CD4-positive, alpha-beta memory T cell (primary cell): ENCODE data around the gene LRRC28. TPM values are rescaled to one million over a fixed set of nuclear protein-coding genes. Genes with fewer than 3 reads are reported as not detected.

Experiments
- CTCF ChIA-PET: fragments of 350-600 bp; sonication (Branson Sonifier 250); formaldehyde crosslinking; loops from one replicate; lab custom pipeline; 2021; ENCODE audit warnings: inconsistent platforms; ENCODE audit not compliant: partially characterized antibody; lab: Charles Lee
- POLR2A ChIA-PET: fragments of 350-600 bp; sonication (Branson Sonifier 250); formaldehyde crosslinking; loops from one replicate; lab custom pipeline; 2021; ENCODE audit not compliant: partially characterized antibody; lab: Charles Lee
- DNase-seq, 5 donors: peaks; one replicate each; pipeline versions ENCODE4 v3.0.0 to v3.0.0-alpha.2; 2020 to 2022; ENCODE audit warnings: mixed read lengths in 1 of 5
- H3K27ac ChIP-seq: one replicate; pipeline ENCODE4 v1.7.0; 2013; ENCODE audit warnings: low read depth, low read length
- H3K27me3 ChIP-seq: 2 replicates; pipeline ENCODE4 v1.7.0; 2013; ENCODE audit warnings: mild to moderate bottlenecking, low read length, moderate library complexity; ENCODE audit not compliant: insufficient read depth
- H3K36me3 ChIP-seq: 2 replicates; pipeline ENCODE4 v1.7.0; 2013; ENCODE audit warnings: mild to moderate bottlenecking, low read length, moderate library complexity; ENCODE audit not compliant: insufficient read depth
- H3K4me1 ChIP-seq: 2 replicates; pipeline ENCODE4 v1.7.0; 2013; ENCODE audit warnings: mild to moderate bottlenecking, low read length, moderate library complexity; ENCODE audit not compliant: insufficient read depth
- H3K4me3 ChIP-seq, 2 donors: one replicate each; pipeline ENCODE4 v1.7.0; 2013; ENCODE audit warnings: low read length in 2 of 2, mild to moderate bottlenecking in 1 of 2
- H3K9me3 ChIP-seq, 2 donors: one replicate each; pipeline ENCODE4 v1.7.0; 2013; ENCODE audit warnings: low read length in 2 of 2, control low read depth in 1 of 2; ENCODE audit not compliant: control insufficient read depth in 1 of 2
- H3K27ac Mint-ChIP-seq, 7 donors: one replicate each; pipeline ENCODE4 v1.8.0; 2020 to 2021; ENCODE audit warnings: mixed read lengths in 7 of 7, mild to moderate bottlenecking in 6 of 7, inconsistent platforms in 3 of 7, moderate library complexity in 3 of 7
- H3K27me3 Mint-ChIP-seq, 2 donors: one replicate each; pipeline ENCODE4 v1.8.0; 2020 to 2021; ENCODE audit warnings: mixed read lengths in 2 of 2
- H3K36me3 Mint-ChIP-seq, 2 donors: one replicate each; pipeline ENCODE4 v1.8.0; 2020 to 2021; ENCODE audit warnings: mixed read lengths in 2 of 2, inconsistent platforms in 1 of 2, mild to moderate bottlenecking in 1 of 2
- H3K4me1 Mint-ChIP-seq, 4 donors: one replicate each; pipeline ENCODE4 v1.8.0; 2020 to 2021; ENCODE audit warnings: mixed read lengths in 4 of 4, mild to moderate bottlenecking in 1 of 4
- H3K4me3 Mint-ChIP-seq, 8 donors: one replicate each; pipeline ENCODE4 v1.8.0; 2020 to 2021; ENCODE audit warnings: mixed read lengths in 8 of 8, mild to moderate bottlenecking in 7 of 8, moderate library complexity in 6 of 8, inconsistent platforms in 3 of 8
- H3K9me3 Mint-ChIP-seq, 8 donors: one replicate each; pipeline ENCODE4 v1.8.0; 2020 to 2021; ENCODE audit warnings: mixed read lengths in 8 of 8, mild to moderate bottlenecking in 5 of 8, inconsistent platforms in 3 of 8, moderate library complexity in 1 of 8
- intact Hi-C: fragments of 100-400 bp; cut with micrococcal nuclease; formaldehyde crosslinking; loops from one replicate; pipeline ENCODE4 v1.15.1; 2023
- polyA plus RNA-seq, 2 donors: library from polyadenylated mRNA; unstranded; fragments of 300-500 nt; fragmentation: Illumina TruSeq; gene quantifications; one replicate each; pipeline ENCODE4 v1.2.3, GENCODE V29; 2021
- total RNA-seq, 2 experiments: library from RNA; stranded (reverse); gene quantifications; one replicate each; pipeline ENCODE4 v1.2.3, GENCODE V29; 2021

The LRRC28 gene
- total and polyA plus RNA-seq, 4 experiments from 2014 or later = 16.4 to 27.1 (median 19.2) TPM

- POLR2A ChIA-PET = no interaction called here
- H3K36me3 Mint-ChIP-seq = peaks cover 15 to 49% of the 10 kb centered on the region in 2 donors
- CTCF ChIA-PET = interaction anchor here (1.2 kb wide), 1 partner anchor 318 kb away, joined by 3 read pairs; no protein-coding TSS in a partner anchor
- Histone ChIP-seq H3K4me1 (peaks cover 17% of the 10 kb centered on the region), H3K36me3 (no peaks in the 10 kb centered on the region), H3K9me3 (no peaks in the 10 kb centered on the region), H3K4me3 (no peak overlapping the region), H3K27ac (no peak overlapping the region), H3K27me3 (no peaks in the 10 kb centered on the region)
- no peak for DNase-seq
- peaks cover 8 to 15% (median 11%) of the 10 kb centered on the region in 4 donors for H3K4me1 Mint-ChIP-seq
- intact Hi-C loops = no loop called here
- peak overlapping the region in 5 of 7 donors; percentile 5 to 84 (median 45) for H3K27ac Mint-ChIP-seq
- H3K4me3 Mint-ChIP-seq = peak overlapping the region in 4 of 8 donors; percentile 26 to 63 (median 46)
- H3K27me3 Mint-ChIP-seq = no peaks in the 10 kb centered on the region
- H3K9me3 Mint-ChIP-seq = peaks cover 0 to 19% (median 3%) of the 10 kb centered on the region in 8 donors
Measured at GRCh38 chr15:99386391-99386790, 135.1 kb downstream of the LRRC28 start.

GRCh38 chr15:99387421-99388168 lies 136.3 kb downstream of the LRRC28 start:
- Mint-ChIP-seq H3K27ac (no peak overlapping the region), H3K4me3 (no peak overlapping the region), H3K4me1 (peaks cover 8 to 15% (median 11%) of the 10 kb centered on the region in 4 donors), H3K36me3 (peaks cover 15 to 45% of the 10 kb centered on the region in 2 donors), H3K9me3 (peaks cover 0 to 30% (median 12%) of the 10 kb centered on the region in 8 donors), H3K27me3 (no peaks in the 10 kb centered on the region)
- intact Hi-C loops = no loop called here
- POLR2A ChIA-PET = no interaction called here
- H3K27ac ChIP-seq = no peak overlapping the region
- peaks cover 0 to 3% of the 10 kb centered on the region in 2 donors for H3K9me3 ChIP-seq
- no peaks in the 10 kb centered on the region for H3K27me3 ChIP-seq
- no peak overlapping the region for H3K4me3 ChIP-seq
- peaks cover 17% of the 10 kb centered on the region for H3K4me1 ChIP-seq
- CTCF ChIA-PET = interaction anchor here (1.2 to 1.3 kb wide), 2 partner anchors 25 to 316 kb away, joined by 3 read pairs; no protein-coding TSS in a partner anchor
- DNase-seq = no peak
- no peaks in the 10 kb centered on the region for H3K36me3 ChIP-seq

- CTCF ChIA-PET = no interaction called here
- no peak overlapping the region for H3K27ac Mint-ChIP-seq
- H3K36me3 Mint-ChIP-seq = peaks cover 15 to 32% of the 10 kb centered on the region in 2 donors
- no peak overlapping the region for H3K4me3 Mint-ChIP-seq
- H3K4me1 Mint-ChIP-seq = peaks cover 7 to 10% (median 9%) of the 10 kb centered on the region in 4 donors
- Histone ChIP-seq H3K36me3 (no peaks in the 10 kb centered on the region), H3K4me3 (no peak overlapping the region), H3K4me1 (peaks cover 8% of the 10 kb centered on the region), H3K27ac (no peak overlapping the region), H3K27me3 (no peaks in the 10 kb centered on the region), H3K9me3 (peaks cover 0 to 3% of the 10 kb centered on the region in 2 donors)
- POLR2A ChIA-PET = no interaction called here
- intact Hi-C loops = no loop called here
- peaks cover 0 to 44% (median 25%) of the 10 kb centered on the region in 8 donors for H3K9me3 Mint-ChIP-seq
- H3K27me3 Mint-ChIP-seq = no peaks in the 10 kb centered on the region
- no peak for DNase-seq
Measured at GRCh38 chr15:99390667-99391066, 139.4 kb downstream of the LRRC28 start.

- peaks cover 0 to 2% of the 10 kb centered on the region in 2 donors for H3K27me3 Mint-ChIP-seq
- no peaks in the 10 kb centered on the region for H3K36me3 ChIP-seq
- no peak overlapping the region for H3K4me3 Mint-ChIP-seq
- H3K27ac ChIP-seq = no peak overlapping the region
- H3K4me1 Mint-ChIP-seq = peaks cover 0 to 4% (median under 1%) of the 10 kb centered on the region in 4 donors
- H3K27me3 ChIP-seq = no peaks in the 10 kb centered on the region
- H3K9me3 ChIP-seq = peaks cover 0 to 3% of the 10 kb centered on the region in 2 donors
- peaks cover 4 to 13% of the 10 kb centered on the region in 2 donors for H3K36me3 Mint-ChIP-seq
- no peak for DNase-seq
- peaks cover 0 to 49% (median 27%) of the 10 kb centered on the region in 8 donors for H3K9me3 Mint-ChIP-seq
- CTCF ChIA-PET = no interaction called here
- intact Hi-C loops = no loop called here
- no peak overlapping the region for H3K27ac Mint-ChIP-seq
- POLR2A ChIA-PET = no interaction called here
- no peaks in the 10 kb centered on the region for H3K4me1 ChIP-seq
- no peak overlapping the region for H3K4me3 ChIP-seq
Measured at GRCh38 chr15:99393641-99394040, 142.4 kb downstream of the LRRC28 start.

DNA sequence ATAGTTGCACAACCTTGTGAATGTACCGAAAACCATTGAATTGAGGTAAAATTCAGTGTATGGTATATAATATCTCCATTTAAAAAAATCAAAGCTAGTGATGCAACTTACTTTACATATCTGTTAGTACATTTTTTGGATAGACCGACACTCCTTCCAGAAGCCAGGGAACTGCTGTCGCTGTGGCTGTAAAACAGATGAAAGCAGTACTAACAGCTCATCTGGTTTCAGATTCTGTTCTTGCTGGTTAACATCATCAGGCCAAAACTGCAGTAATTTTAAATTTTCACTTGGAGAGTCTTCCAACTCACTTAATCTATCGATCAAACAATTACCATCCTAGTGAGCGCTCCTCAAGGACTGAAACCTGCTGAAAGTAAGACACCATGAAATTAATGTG lies 145.1 kb downstream of the LRRC28 start:
- Mint-ChIP-seq H3K36me3 (peaks cover 0 to 4% of the 10 kb centered on the region in 2 donors), H3K4me1 (peaks cover 0 to 4% (median under 1%) of the 10 kb centered on the region in 4 donors), H3K27me3 (peaks cover 3 to 4% of the 10 kb centered on the region in 2 donors), H3K4me3 (no peak overlapping the region), H3K9me3 (peaks cover 0 to 30% (median 24%) of the 10 kb centered on the region in 8 donors), H3K27ac (no peak overlapping the region)
- no peak overlapping the region for H3K4me3 ChIP-seq
- no peaks in the 10 kb centered on the region for H3K36me3 ChIP-seq
- intact Hi-C loops = no loop called here
- DNase-seq = no peak
- H3K27ac ChIP-seq = no peak overlapping the region
- ChIA-PET POLR2A (interaction anchor here (0.5 kb wide), 1 partner anchor 165 kb away, joined by 3 read pairs; no protein-coding TSS in a partner anchor), CTCF (no interaction called here)
- H3K9me3 ChIP-seq = peaks cover 0 to 3% of the 10 kb centered on the region in 2 donors
- H3K4me1 ChIP-seq = no peaks in the 10 kb centered on the region
- H3K27me3 ChIP-seq = no peaks in the 10 kb centered on the region

GRCh38 chr15:99399061-99399460 lies 147.8 kb downstream of the LRRC28 start:
- Mint-ChIP-seq H3K27ac (no peak overlapping the region), H3K36me3 (no peaks in the 10 kb centered on the region), H3K9me3 (peaks cover 0 to 8% (median 5%) of the 10 kb centered on the region in 8 donors), H3K27me3 (peaks cover 3 to 4% of the 10 kb centered on the region in 2 donors), H3K4me3 (no peak overlapping the region), H3K4me1 (no peaks in the 10 kb centered on the region)
- CTCF ChIA-PET = no interaction called here
- Histone ChIP-seq H3K36me3 (no peaks in the 10 kb centered on the region), H3K27ac (no peak overlapping the region), H3K9me3 (no peaks in the 10 kb centered on the region), H3K4me1 (no peaks in the 10 kb centered on the region), H3K4me3 (no peak overlapping the region), H3K27me3 (no peaks in the 10 kb centered on the region)
- POLR2A ChIA-PET = no interaction called here
- DNase-seq = no peak
- intact Hi-C loops = no loop called here

DNA sequence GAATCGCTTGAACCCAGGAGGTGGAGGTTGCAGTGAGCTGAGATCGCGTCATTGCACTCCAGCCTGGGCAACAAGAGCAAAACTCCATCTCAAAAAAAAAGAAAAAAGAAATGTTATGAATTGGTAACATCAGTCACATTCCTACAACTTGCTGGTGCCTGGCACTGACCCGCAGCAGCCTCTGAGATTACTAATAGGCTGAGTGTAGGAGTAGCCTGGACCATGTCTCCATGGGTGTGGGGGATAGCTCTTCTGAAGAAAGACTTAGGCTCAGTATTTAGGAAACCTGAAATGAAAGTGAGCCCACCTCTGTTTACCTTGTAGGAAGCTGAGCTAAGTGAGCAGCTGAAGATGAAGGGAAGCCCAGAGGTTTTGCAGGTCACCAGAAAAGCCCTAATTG lies 148.3 kb downstream of the LRRC28 start:
- DNase-seq = no peak
- CTCF ChIA-PET = no interaction called here
- Histone ChIP-seq H3K27me3 (no peaks in the 10 kb centered on the region), H3K4me3 (no peak overlapping the region), H3K27ac (no peak overlapping the region), H3K9me3 (no peaks in the 10 kb centered on the region), H3K36me3 (no peaks in the 10 kb centered on the region), H3K4me1 (no peaks in the 10 kb centered on the region)
- no peaks in the 10 kb centered on the region for H3K36me3 Mint-ChIP-seq
- intact Hi-C loops = no loop called here
- no peak overlapping the region for H3K4me3 Mint-ChIP-seq
- H3K27ac Mint-ChIP-seq = peak overlapping the region in 1 of 7 donors; percentile 70
- peaks cover 0 to 7% (median 4%) of the 10 kb centered on the region in 8 donors for H3K9me3 Mint-ChIP-seq
- peaks cover 3 to 4% of the 10 kb centered on the region in 2 donors for H3K27me3 Mint-ChIP-seq
- H3K4me1 Mint-ChIP-seq = no peaks in the 10 kb centered on the region
- POLR2A ChIA-PET = no interaction called here
